ENCODE data around the gene XXYLT1.

GRCh38 chr3:195236076-195236798, 34.7 kb downstream of the XXYLT1 start:
- TF ChIP-seq, protein P1, sequence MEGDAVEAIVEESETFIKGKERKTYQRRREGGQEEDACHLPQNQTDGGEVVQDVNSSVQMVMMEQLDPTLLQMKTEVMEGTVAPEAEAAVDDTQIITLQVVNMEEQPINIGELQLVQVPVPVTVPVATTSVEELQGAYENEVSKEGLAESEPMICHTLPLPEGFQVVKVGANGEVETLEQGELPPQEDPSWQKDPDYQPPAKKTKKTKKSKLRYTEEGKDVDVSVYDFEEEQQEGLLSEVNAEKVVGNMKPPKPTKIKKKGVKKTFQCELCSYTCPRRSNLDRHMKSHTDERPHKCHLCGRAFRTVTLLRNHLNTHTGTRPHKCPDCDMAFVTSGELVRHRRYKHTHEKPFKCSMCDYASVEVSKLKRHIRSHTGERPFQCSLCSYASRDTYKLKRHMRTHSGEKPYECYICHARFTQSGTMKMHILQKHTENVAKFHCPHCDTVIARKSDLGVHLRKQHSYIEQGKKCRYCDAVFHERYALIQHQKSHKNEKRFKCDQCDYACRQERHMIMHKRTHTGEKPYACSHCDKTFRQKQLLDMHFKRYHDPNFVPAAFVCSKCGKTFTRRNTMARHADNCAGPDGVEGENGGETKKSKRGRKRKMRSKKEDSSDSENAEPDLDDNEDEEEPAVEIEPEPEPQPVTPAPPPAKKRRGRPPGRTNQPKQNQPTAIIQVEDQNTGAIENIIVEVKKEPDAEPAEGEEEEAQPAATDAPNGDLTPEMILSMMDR (IDR thresholded peaks at IDR 0.05) = no peak
- TF ChIP-seq POLR2A (IDR thresholded peaks at IDR 0.05) = no peak
